A549 (cell line): Measurements from ENCODE around the gene GBGT1. TPM values are rescaled to one million over a fixed set of nuclear protein-coding genes. Genes with fewer than 3 reads are reported as not detected.
"Not testable (repeated sequence)": the region's sequence is repeated elsewhere in the genome, so short reads cannot be mapped to it uniquely, and the experiment has no call there.

Source experiments
- ATAC-seq, 2 experiments: fragments of 200-7000 bp in 1 of 2; fragments of >200 bp in 1 of 2; cut with Nextera tagmentation in 1 of 2; cut with Tn5 transposase in 1 of 2; 3 replicates each; pipeline versions ENCODE4 v1.8.0 to v1.9.1; 2018 to 2020; ENCODE audit warnings: mild to moderate bottlenecking in 1 of 2, moderate library complexity in 1 of 2
- CTCF ChIA-PET: fragments of 300-600 bp; sonication (Branson Sonifier 250); formaldehyde crosslinking; extraction: SDS; loops from one replicate; lab custom pipeline; 2021; ENCODE audit warnings: antibody characterized with exemption, inconsistent platforms; lab: Yijun Ruan, JAX
- POLR2A ChIA-PET: fragments of 350-600 bp; formaldehyde crosslinking; extraction: SDS; loops from one replicate; lab custom pipeline; 2021; ENCODE audit warnings: antibody characterized with exemption, inconsistent platforms; lab: Yijun Ruan, JAX
- DNase-seq, 2 experiments: peaks; one replicate each; pipeline versions ENCODE4 v3.0.0 to v3.0.0-alpha.2; 2011 to 2016; ENCODE audit warnings: low read depth in 1 of 2, low spot score in 1 of 2
- FAIRE-seq: peaks from 2 replicates; lab custom pipeline; 2011; peaks lifted over from hg19 to GRCh38; lab: Jason Lieb, UNC
- H3K27ac ChIP-seq, 2 experiments: fragments of >200 bp; sonication (Bioruptor Twin); formaldehyde crosslinking; 3 replicates each; pipeline ENCODE4 v1.5.1; 2016 to 2017
- H3K4me1 ChIP-seq: fragments of >200 bp; sonication (Bioruptor Twin); formaldehyde crosslinking; 3 replicates; pipeline ENCODE4 v1.6.1; 2016
- H3K4me2 ChIP-seq: fragments of >200 bp; sonication (Bioruptor Twin); formaldehyde crosslinking; 3 replicates; pipeline ENCODE4 v1.6.1; 2016
- H3K4me3 ChIP-seq: fragments of >200 bp; sonication (Bioruptor Twin); formaldehyde crosslinking; 3 replicates; pipeline ENCODE4 v1.5.1; 2016
- H3K9me3 ChIP-seq: fragments of >200 bp; sonication (Bioruptor Twin); formaldehyde crosslinking; 3 replicates; pipeline ENCODE4 v1.6.1; 2016
- CEBPB ChIP-seq, 2 experiments: fragments of >200 bp in 1 of 2; sonication (Bioruptor Twin) in 1 of 2; formaldehyde crosslinking in 1 of 2; IDR thresholded peaks; 2 replicates each; pipeline ENCODE4 v1.6.1; 2012 to 2016
- CHD2 ChIP-seq: fragments of 150-350 bp; IDR thresholded peaks from 2 replicates; pipeline ENCODE4 v1.6.1; 2014; ENCODE audit warnings: low read length; ENCODE audit not compliant: partially characterized antibody
- HOXA7 ChIP-seq: fragments of 250-450 bp; sonication (Bioruptor Pico); IDR thresholded peaks from 2 replicates; pipeline ENCODE4 v1.5.0; 2020; ENCODE audit warnings: mild to moderate bottlenecking, moderate library complexity
- HOXB5 ChIP-seq: fragments of 250-450 bp; sonication (Bioruptor Pico); IDR thresholded peaks from 2 replicates; pipeline ENCODE4 v1.5.0; 2020; ENCODE audit warnings: mild to moderate bottlenecking, moderate library complexity
- JUNB ChIP-seq: fragments of >200 bp; sonication (Bioruptor Twin); formaldehyde crosslinking; IDR thresholded peaks from 2 replicates; pipeline ENCODE4 v1.6.1; 2016
- MAFK ChIP-seq: fragments of 450-650 bp; IDR thresholded peaks from 2 replicates; pipeline ENCODE4 v1.6.1; 2014; ENCODE audit not compliant: partially characterized antibody
- MAZ ChIP-seq: fragments of 150-350 bp; IDR thresholded peaks from 2 replicates; pipeline ENCODE4 v1.6.1; 2014; ENCODE audit warnings: antibody characterized with exemption, low read depth, low read length, borderline replicate concordance
- NR3C1 ChIP-seq: fragments of >200 bp; sonication (Bioruptor Twin); formaldehyde crosslinking; IDR thresholded peaks from 3 replicates; pipeline ENCODE4 v1.6.1; 2017
- PHF8 ChIP-seq: fragments of 200-600 bp; sonication (generic); IDR thresholded peaks from 2 replicates; pipeline ENCODE4 v1.6.1; 2016; ENCODE audit warnings: low read depth, mild to moderate bottlenecking, antibody characterized with exemption, moderate library complexity, borderline replicate concordance
- RAD21 ChIP-seq, 2 experiments: fragments of >200 bp in 1 of 2; sonication (Bioruptor Twin) in 1 of 2; formaldehyde crosslinking in 1 of 2; IDR thresholded peaks in 1 of 2; conservative IDR thresholded peaks in 1 of 2; 2 replicates in 1 of 2; 3 replicates in 1 of 2; pipeline ENCODE4 v1.6.1; 2012 to 2018; ENCODE audit warnings: inconsistent platforms in 1 of 2
- RFX5 ChIP-seq: fragments of 450-650 bp; IDR thresholded peaks from 2 replicates; pipeline ENCODE4 v1.7.1; 2014; ENCODE audit warnings: antibody characterized with exemption, mild to moderate bottlenecking, moderate library complexity
- RNF2 ChIP-seq: fragments of 200-600 bp; sonication (generic); IDR thresholded peaks from 2 replicates; pipeline ENCODE4 v1.6.1; 2016; ENCODE audit warnings: low read depth, mild to moderate bottlenecking, antibody characterized with exemption, moderate library complexity, borderline replicate concordance
- SMC3 ChIP-seq: fragments of >200 bp; sonication (Bioruptor Twin); formaldehyde crosslinking; IDR thresholded peaks from 3 replicates; pipeline ENCODE4 v1.6.1; 2018; ENCODE audit warnings: inconsistent platforms
- TP53 ChIP-seq: fragments of 250-450 bp; sonication (Bioruptor Pico); IDR thresholded peaks from 2 replicates; pipeline ENCODE4 v1.5.0; 2021; ENCODE audit warnings: mild to moderate bottlenecking, moderate library complexity
- ZNF302 ChIP-seq: fragments of 250-450 bp; sonication (Bioruptor Pico); IDR thresholded peaks from 2 replicates; pipeline ENCODE4 v1.9.0; 2021; ENCODE audit warnings: inconsistent platforms, mild to moderate bottlenecking, moderate library complexity
- WGBS: methylation state at CpG from one replicate; pipeline ENCODE4 v1.1.6; 2017; ENCODE audit errors: missing lambda C conversion rate; 5-methylcytosine and 5-hydroxymethylcytosine counted together
- polyA plus RNA-seq, 4 experiments: library from polyadenylated mRNA; depleted of rRNA in 3 of 4; stranded (reverse); fragments of >200 nt; fragmentation: RNase III in 1 of 4; extraction: RNeasy Plus Mini Kit Qiagen cat#74134 plus additional on column Dnase treatment in 1 of 4; gene quantifications; 2 replicates in 3 of 4; 3 replicates in 1 of 4; pipeline ENCODE4 v1.2.3, GENCODE V29; 2011 to 2017
- TF ChIP-seq, protein P1 (sequence below): fragments of 250-450 bp; sonication (Bioruptor Pico); IDR thresholded peaks from 2 replicates; pipeline ENCODE4 v1.5.0; 2021; ENCODE audit warnings: mild to moderate bottlenecking, moderate library complexity, borderline replicate concordance
- TF ChIP-seq, protein P2 (sequence below): fragments of 250-450 bp; sonication (Bioruptor Pico); IDR thresholded peaks from 2 replicates; pipeline ENCODE4 v1.5.0; 2020; ENCODE audit warnings: low read depth, mild to moderate bottlenecking, moderate library complexity
- TF ChIP-seq, protein P3 (sequence below): fragments of 200-600 bp; sonication (generic); IDR thresholded peaks from 2 replicates; pipeline ENCODE4 v1.6.1; 2016; ENCODE audit warnings: antibody characterized with exemption, mild to moderate bottlenecking, moderate library complexity
- TF ChIP-seq, protein P4 (sequence below): IDR thresholded peaks from 2 replicates; pipeline ENCODE4 v1.6.1; 2012

GBGT1 gene
- polyA plus RNA-seq, 2 of the 4 experiments (the other 2 are of a cell fraction), result 1.7 to 2.4 TPM

DNA sequence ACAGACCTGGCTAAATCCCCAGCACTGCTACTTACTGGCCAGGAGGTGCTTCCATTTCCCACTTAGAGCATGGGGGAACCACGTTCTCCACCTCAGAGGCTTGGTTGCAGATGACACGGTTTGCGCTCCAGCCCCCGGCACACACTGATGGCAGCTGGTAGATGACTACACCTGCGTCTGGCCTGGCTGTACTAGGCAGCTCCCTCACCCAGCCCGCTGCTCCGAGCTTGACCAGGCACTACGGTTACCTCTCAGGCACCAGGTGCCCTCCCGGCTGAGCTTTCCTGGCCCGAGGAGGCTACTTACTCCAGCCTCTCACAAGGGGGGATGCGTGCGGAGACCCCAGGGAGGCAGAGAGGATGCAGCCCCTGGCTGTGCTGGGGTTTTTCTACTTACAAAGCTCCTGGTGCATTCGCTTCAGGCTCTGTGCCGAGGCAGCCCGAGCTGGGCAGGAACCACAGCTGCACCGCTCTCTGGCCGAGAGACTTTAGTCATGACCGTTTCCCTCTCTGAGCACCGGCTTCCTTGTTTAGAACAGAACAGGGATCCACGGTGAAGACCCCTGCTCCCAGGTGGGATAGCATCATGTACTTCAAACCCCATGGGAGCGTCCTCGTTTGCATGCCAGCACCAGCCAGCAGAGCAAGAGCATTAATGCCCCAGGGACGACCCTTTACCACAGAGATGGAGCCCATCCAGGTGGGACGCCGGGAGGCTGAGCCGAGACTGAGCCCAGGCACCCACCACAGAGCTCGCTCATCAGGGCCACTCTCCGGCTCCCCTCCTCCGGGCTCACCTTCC is 7.6 kb upstream of the GBGT1 start:
- WGBS, result 67% methylated on average over 25 of the region's 29 CpGs
- ATAC-seq, result peak in 1 of 2 experiments; percentile 19; a peak in 1 of 6 replicates
- Histone ChIP-seq H3K4me3 (no peak overlapping the region), H3K4me1 (peaks cover 25% of the 10 kb centered on the region), H3K9me3 (no peaks in the 10 kb centered on the region), H3K27ac (no peak overlapping the region), H3K4me2 (no peak overlapping the region)
- CTCF ChIA-PET, result interaction anchor here (0.9 to 10.6 kb wide), 5 partner anchors 9 to 16 kb away, joined by 3 to 89 read pairs (median 6); no protein-coding TSS in a partner anchor
- POLR2A ChIA-PET, result no interaction called here
- TF ChIP-seq, protein P1, sequence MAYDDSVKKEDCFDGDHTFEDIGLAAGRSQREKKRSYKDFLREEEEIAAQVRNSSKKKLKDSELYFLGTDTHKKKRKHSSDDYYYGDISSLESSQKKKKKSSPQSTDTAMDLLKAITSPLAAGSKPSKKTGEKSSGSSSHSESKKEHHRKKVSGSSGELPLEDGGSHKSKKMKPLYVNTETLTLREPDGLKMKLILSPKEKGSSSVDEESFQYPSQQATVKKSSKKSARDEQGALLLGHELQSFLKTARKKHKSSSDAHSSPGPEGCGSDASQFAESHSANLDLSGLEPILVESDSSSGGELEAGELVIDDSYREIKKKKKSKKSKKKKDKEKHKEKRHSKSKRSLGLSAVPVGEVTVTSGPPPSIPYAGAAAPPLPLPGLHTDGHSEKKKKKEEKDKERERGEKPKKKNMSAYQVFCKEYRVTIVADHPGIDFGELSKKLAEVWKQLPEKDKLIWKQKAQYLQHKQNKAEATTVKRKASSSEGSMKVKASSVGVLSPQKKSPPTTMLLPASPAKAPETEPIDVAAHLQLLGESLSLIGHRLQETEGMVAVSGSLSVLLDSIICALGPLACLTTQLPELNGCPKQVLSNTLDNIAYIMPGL (CRISPR knock-in tag), result no peak
- TF ChIP-seq, protein P2, sequence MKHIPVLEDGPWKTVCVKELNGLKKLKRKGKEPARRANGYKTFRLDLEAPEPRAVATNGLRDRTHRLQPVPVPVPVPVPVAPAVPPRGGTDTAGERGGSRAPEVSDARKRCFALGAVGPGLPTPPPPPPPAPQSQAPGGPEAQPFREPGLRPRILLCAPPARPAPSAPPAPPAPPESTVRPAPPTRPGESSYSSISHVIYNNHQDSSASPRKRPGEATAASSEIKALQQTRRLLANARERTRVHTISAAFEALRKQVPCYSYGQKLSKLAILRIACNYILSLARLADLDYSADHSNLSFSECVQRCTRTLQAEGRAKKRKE, result no peak
- TF ChIP-seq TP53 (CRISPR knock-in tag) (no peak), PHF8 (no peak), HOXA7 (no peak), MAZ (no peak), ZNF302 (CRISPR knock-in tag) (no peak), HOXB5 (CRISPR knock-in tag) (no peak), JUNB (no peak), CHD2 (no peak)
- TF ChIP-seq, protein P3, sequence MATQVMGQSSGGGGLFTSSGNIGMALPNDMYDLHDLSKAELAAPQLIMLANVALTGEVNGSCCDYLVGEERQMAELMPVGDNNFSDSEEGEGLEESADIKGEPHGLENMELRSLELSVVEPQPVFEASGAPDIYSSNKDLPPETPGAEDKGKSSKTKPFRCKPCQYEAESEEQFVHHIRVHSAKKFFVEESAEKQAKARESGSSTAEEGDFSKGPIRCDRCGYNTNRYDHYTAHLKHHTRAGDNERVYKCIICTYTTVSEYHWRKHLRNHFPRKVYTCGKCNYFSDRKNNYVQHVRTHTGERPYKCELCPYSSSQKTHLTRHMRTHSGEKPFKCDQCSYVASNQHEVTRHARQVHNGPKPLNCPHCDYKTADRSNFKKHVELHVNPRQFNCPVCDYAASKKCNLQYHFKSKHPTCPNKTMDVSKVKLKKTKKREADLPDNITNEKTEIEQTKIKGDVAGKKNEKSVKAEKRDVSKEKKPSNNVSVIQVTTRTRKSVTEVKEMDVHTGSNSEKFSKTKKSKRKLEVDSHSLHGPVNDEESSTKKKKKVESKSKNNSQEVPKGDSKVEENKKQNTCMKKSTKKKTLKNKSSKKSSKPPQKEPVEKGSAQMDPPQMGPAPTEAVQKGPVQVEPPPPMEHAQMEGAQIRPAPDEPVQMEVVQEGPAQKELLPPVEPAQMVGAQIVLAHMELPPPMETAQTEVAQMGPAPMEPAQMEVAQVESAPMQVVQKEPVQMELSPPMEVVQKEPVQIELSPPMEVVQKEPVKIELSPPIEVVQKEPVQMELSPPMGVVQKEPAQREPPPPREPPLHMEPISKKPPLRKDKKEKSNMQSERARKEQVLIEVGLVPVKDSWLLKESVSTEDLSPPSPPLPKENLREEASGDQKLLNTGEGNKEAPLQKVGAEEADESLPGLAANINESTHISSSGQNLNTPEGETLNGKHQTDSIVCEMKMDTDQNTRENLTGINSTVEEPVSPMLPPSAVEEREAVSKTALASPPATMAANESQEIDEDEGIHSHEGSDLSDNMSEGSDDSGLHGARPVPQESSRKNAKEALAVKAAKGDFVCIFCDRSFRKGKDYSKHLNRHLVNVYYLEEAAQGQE, result no peak
- TF ChIP-seq, protein P4, sequence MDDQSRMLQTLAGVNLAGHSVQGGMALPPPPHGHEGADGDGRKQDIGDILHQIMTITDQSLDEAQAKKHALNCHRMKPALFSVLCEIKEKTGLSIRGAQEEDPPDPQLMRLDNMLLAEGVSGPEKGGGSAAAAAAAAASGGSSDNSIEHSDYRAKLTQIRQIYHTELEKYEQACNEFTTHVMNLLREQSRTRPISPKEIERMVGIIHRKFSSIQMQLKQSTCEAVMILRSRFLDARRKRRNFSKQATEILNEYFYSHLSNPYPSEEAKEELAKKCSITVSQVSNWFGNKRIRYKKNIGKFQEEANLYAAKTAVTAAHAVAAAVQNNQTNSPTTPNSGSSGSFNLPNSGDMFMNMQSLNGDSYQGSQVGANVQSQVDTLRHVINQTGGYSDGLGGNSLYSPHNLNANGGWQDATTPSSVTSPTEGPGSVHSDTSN, result no peak
- no peak for FAIRE-seq
- no peak for DNase-seq

DNA sequence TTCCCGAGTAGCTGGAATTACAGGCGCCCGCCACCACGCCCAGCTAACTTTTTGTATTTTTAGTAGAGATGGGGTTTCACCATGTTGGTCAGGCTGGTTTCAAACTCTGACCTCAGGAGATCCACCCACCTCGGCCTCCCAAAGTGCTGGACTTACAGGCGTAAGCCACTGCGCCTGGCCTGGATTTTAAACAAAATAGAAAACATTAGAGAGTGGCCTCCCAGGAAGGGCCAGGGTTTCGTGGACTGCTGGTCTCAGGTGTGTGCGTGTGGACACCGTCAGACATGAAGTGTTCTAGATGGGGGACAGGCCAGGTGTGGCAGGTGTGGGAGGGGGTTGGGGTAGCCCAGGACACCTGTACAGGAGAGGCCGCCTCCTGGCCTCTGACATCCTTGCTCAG is 7.0 kb upstream of the GBGT1 start:
- POLR2A ChIA-PET, result no interaction called here

DNA sequence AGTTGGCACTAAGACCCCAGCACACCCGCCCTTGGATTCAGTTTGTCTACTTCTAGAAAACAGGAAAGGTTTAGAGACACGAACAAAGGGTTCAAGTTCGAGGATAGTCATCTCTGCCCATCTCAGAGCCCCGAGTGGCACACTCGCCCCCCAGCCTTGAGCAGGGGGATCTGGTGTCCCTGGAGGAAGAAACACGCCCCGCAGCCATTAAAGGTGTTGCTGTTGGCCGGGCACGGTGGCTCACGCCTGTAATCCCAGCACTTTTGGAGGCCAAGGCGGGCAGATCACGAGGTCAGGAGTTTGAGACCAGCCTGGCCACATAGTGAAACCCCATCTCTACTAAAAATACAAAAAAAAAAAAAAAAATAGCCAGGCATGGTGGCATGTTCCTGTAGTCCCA is 6.0 kb upstream of the GBGT1 start:
- DNase-seq, H3K4me2 ChIP-seq, ATAC-seq, H3K4me3 ChIP-seq, POLR2A ChIA-PET, H3K27ac ChIP-seq, FAIRE-seq, H3K9me3 ChIP-seq: not testable (repeated sequence)
- peaks cover 37% of the 10 kb centered on the region for H3K4me1 ChIP-seq
- 80% methylated on average over 12 of the region's 12 CpGs for WGBS
- CTCF ChIA-PET, result interaction anchor here (0.6 to 2.5 kb wide), 3 partner anchors 9 to 353 kb away, joined by 3 to 10 read pairs (median 5); no protein-coding TSS in a partner anchor

More for the DNA sequence above, 7.0 kb upstream of the GBGT1 start:
- DNase-seq (no peak), ATAC-seq (no peak), FAIRE-seq (no peak)
- CTCF ChIA-PET, result interaction anchor here (1.3 to 10.6 kb wide), 3 partner anchors 10 to 17 kb away, joined by 5 to 89 read pairs (median 10); no protein-coding TSS in a partner anchor
- no peak overlapping the region for H3K27ac ChIP-seq
- WGBS, result 92% methylated on average over 11 of the region's 11 CpGs
- no peak overlapping the region for H3K4me3 ChIP-seq
- TF ChIP-seq RAD21 (conservative IDR thresholded peaks at IDR 0.05 in 1 of 2, IDR thresholded peaks at IDR 0.05 in 1 of 2), result no peak
- no peak for TF ChIP-seq RNF2
- no peak for TF ChIP-seq RFX5
- no peak for TF ChIP-seq MAFK
- no peak for TF ChIP-seq SMC3
- TF ChIP-seq NR3C1, result no peak
- TF ChIP-seq TP53 (CRISPR knock-in tag), result no peak
- no peak for TF ChIP-seq CEBPB (IDR thresholded peaks at IDR 0.05)
- no peak overlapping the region for H3K4me2 ChIP-seq
- H3K4me1 ChIP-seq, result peaks cover 27% of the 10 kb centered on the region
- no peaks in the 10 kb centered on the region for H3K9me3 ChIP-seq
